Endothelial cell (in vitro differentiated cells): ENCODE measurements around the gene VPS54. TPM values are rescaled to one million over a fixed set of nuclear protein-coding genes. Genes with fewer than 3 reads are reported as not detected.

Experiments used
- DNase-seq: peaks from one replicate; pipeline ENCODE4 v3.0.0; 2021; ENCODE audit warnings: low spot score
- H3K27ac Mint-ChIP-seq: one replicate; pipeline ENCODE4 v1.8.0; 2021; ENCODE audit warnings: mixed read lengths, inconsistent platforms; ENCODE audit not compliant: unreplicated experiment
- H3K27me3 Mint-ChIP-seq: one replicate; pipeline ENCODE4 v1.8.0; 2021; ENCODE audit warnings: mild to moderate bottlenecking, moderate library complexity, mixed read lengths, inconsistent platforms; ENCODE audit not compliant: unreplicated experiment
- H3K36me3 Mint-ChIP-seq: one replicate; pipeline ENCODE4 v1.8.0; 2021; ENCODE audit warnings: mild to moderate bottlenecking, low read depth, mixed read lengths, inconsistent platforms; ENCODE audit not compliant: unreplicated experiment
- H3K4me1 Mint-ChIP-seq: one replicate; pipeline ENCODE4 v1.8.0; 2021; ENCODE audit warnings: mild to moderate bottlenecking, mixed read lengths, inconsistent platforms; ENCODE audit not compliant: unreplicated experiment
- H3K4me3 Mint-ChIP-seq: one replicate; pipeline ENCODE4 v1.8.0; 2021; ENCODE audit warnings: mild to moderate bottlenecking, mixed read lengths, inconsistent platforms; ENCODE audit not compliant: unreplicated experiment
- H3K9me3 Mint-ChIP-seq: one replicate; pipeline ENCODE4 v1.8.0; 2021; ENCODE audit warnings: mixed read lengths, inconsistent platforms; ENCODE audit not compliant: unreplicated experiment
- CTCF ChIP-seq: fragments of 200-600 bp; sonication (generic); IDR thresholded peaks from one replicate; pipeline ENCODE4 v1.5.0; 2021; ENCODE audit warnings: antibody characterized with exemption; ENCODE audit not compliant: unreplicated experiment
- total RNA-seq: library from RNA; stranded (reverse); fragmentation: NEBNext Ultra II Directional; extraction: Animal tissue kit (Norgen Biotek cat#: 25700); gene quantifications from one replicate; pipeline ENCODE4 v1.2.1, GENCODE V29; 2021; ENCODE audit not compliant: unreplicated experiment

Gene VPS54
- total RNA-seq, 1 donor from 2014 or later = 13.6 TPM

GRCh38 chr2:63878486-63878885 lies 140.7 kb downstream of the VPS54 start:
- Mint-ChIP-seq H3K36me3 (peaks cover 27% of the 10 kb centered on the region), H3K27me3 (peaks cover 2% of the 10 kb centered on the region), H3K4me3 (no peak overlapping the region), H3K9me3 (no peaks in the 10 kb centered on the region), H3K4me1 (peaks cover 7% of the 10 kb centered on the region), H3K27ac (no peak overlapping the region)
- no peak for TF ChIP-seq CTCF
- no peak for DNase-seq

GRCh38 chr2:63876311-63876710 lies 142.9 kb downstream of the VPS54 start:
- peaks cover 10% of the 10 kb centered on the region for H3K4me1 Mint-ChIP-seq
- H3K4me3 Mint-ChIP-seq = no peak overlapping the region
- no peak overlapping the region for H3K27ac Mint-ChIP-seq

GRCh38 chr2:63875559-63876245 lies 143.5 kb downstream of the VPS54 start:
- H3K27me3 Mint-ChIP-seq = no peaks in the 10 kb centered on the region
- H3K4me3 Mint-ChIP-seq = no peak overlapping the region
- H3K4me1 Mint-ChIP-seq = peaks cover 8% of the 10 kb centered on the region
- no peaks in the 10 kb centered on the region for H3K9me3 Mint-ChIP-seq
- TF ChIP-seq CTCF = no peak
- no peak overlapping the region for H3K27ac Mint-ChIP-seq
- peaks cover 20% of the 10 kb centered on the region for H3K36me3 Mint-ChIP-seq
- no peak for DNase-seq

More at GRCh38 chr2:63876311-63876710, 142.9 kb downstream of the VPS54 start:
- Mint-ChIP-seq H3K27me3 (peaks cover 2% of the 10 kb centered on the region), H3K36me3 (peaks cover 20% of the 10 kb centered on the region), H3K9me3 (no peaks in the 10 kb centered on the region)
- TF ChIP-seq CTCF = no peak
- no peak for DNase-seq

DNA sequence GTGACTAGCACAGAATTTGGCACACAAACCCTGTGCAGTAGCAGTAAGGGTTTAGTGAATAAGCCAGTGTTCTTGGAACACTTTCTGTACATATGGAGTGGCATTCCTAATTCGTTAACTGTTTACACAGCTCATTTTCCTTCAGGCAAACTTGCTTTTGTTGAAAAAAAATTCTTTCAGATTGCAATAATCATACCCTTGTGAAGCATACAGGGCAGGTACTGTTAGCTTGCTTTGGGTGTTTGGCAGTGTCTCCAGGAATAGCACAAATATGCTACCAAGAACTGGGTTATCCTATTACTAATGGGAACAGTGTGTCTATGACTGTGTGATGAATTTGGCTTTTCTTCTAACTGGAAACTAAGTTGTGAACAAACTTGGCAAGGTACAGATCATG lies 144.1 kb downstream of the VPS54 start:
- peaks cover 20% of the 10 kb centered on the region for H3K36me3 Mint-ChIP-seq
- no peak overlapping the region for H3K27ac Mint-ChIP-seq
- no peak for DNase-seq
- no peaks in the 10 kb centered on the region for H3K9me3 Mint-ChIP-seq
- no peak for TF ChIP-seq CTCF
- H3K27me3 Mint-ChIP-seq = peaks cover 2% of the 10 kb centered on the region
- no peak overlapping the region for H3K4me3 Mint-ChIP-seq
- peaks cover 3% of the 10 kb centered on the region for H3K4me1 Mint-ChIP-seq
